SU-DHL-6 (cell line): ENCODE results near the gene TMPRSS11B.

Experiments used
- EZH2phosphoT487 ChIP-seq: fragments of 200-600 bp; sonication (generic), shearing (Covaris generic); conservative IDR thresholded peaks from 2 replicates; pipeline ENCODE4 v1.6.1; 2018; ENCODE audit warnings: mild to moderate bottlenecking, antibody characterized with exemption, low read length, moderate library complexity, mixed read lengths
- TF ChIP-seq, protein P1 (sequence below): fragments of 200-600 bp; sonication (generic); IDR thresholded peaks from one replicate; pipeline ENCODE4 v1.5.1; 2017; ENCODE audit warnings: antibody characterized with exemption, mild to moderate bottlenecking, low read length, moderate library complexity; ENCODE audit not compliant: insufficient read depth, poor library complexity, severe bottlenecking

GRCh38 chr4:68287704-68288392, 42.4 kb upstream of the TMPRSS11B start:
- TF ChIP-seq, protein P1, sequence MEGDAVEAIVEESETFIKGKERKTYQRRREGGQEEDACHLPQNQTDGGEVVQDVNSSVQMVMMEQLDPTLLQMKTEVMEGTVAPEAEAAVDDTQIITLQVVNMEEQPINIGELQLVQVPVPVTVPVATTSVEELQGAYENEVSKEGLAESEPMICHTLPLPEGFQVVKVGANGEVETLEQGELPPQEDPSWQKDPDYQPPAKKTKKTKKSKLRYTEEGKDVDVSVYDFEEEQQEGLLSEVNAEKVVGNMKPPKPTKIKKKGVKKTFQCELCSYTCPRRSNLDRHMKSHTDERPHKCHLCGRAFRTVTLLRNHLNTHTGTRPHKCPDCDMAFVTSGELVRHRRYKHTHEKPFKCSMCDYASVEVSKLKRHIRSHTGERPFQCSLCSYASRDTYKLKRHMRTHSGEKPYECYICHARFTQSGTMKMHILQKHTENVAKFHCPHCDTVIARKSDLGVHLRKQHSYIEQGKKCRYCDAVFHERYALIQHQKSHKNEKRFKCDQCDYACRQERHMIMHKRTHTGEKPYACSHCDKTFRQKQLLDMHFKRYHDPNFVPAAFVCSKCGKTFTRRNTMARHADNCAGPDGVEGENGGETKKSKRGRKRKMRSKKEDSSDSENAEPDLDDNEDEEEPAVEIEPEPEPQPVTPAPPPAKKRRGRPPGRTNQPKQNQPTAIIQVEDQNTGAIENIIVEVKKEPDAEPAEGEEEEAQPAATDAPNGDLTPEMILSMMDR, result no peak
- no peak for TF ChIP-seq EZH2phosphoT487
